CD4-positive, alpha-beta T cell (primary cell): ENCODE measurements around the gene AGER. TPM values are rescaled to one million over a fixed set of nuclear protein-coding genes. Genes with fewer than 3 reads are reported as not detected.
A peak's percentile ranks its signal among the peaks of the same experiment; 100 is the strongest.

Experiments
- ATAC-seq: fragments of 200-7000 bp; cut with Tn5 transposase; one replicate; pipeline ENCODE4 v1.10.0; 2022; ENCODE audit warnings: mild to moderate bottlenecking; ENCODE audit not compliant: poor library complexity
- CTCF ChIA-PET: fragments of 350-600 bp; sonication (Branson Sonifier 250); formaldehyde crosslinking; loops from one replicate; lab custom pipeline; 2021; ENCODE audit warnings: antibody characterized with exemption, inconsistent platforms; lab: Charles Lee
- POLR2A ChIA-PET: fragments of 350-600 bp; sonication (Branson Sonifier 250); formaldehyde crosslinking; loops from one replicate; lab custom pipeline; 2021; ENCODE audit warnings: antibody characterized with exemption, inconsistent platforms; lab: Charles Lee
- DNase-seq, 14 experiments: peaks; one replicate each; pipeline ENCODE4 v3.0.0-alpha.2; 2013 to 2020; ENCODE audit warnings: mixed read lengths in 2 of 14
- H3K27ac ChIP-seq, 2 donors: one replicate each; pipeline versions ENCODE4 v1.5.1 to v1.7.0; 2013; ENCODE audit warnings: low read length in 2 of 2, low read depth in 1 of 2, mild to moderate bottlenecking in 1 of 2
- H3K27me3 ChIP-seq, 2 experiments: 1 replicate in 1 of 2; 2 replicates in 1 of 2; pipeline versions ENCODE4 v1.6.1 to v1.7.0; 2013; ENCODE audit warnings: low read length in 2 of 2, control low read depth in 1 of 2, mild to moderate bottlenecking in 1 of 2, moderate library complexity in 1 of 2; ENCODE audit not compliant: insufficient read depth in 2 of 2, control insufficient read depth in 1 of 2
- H3K36me3 ChIP-seq: one replicate; pipeline ENCODE4 v1.6.1; 2013; ENCODE audit warnings: low read length, control low read depth; ENCODE audit not compliant: insufficient read depth
- H3K4me1 ChIP-seq: one replicate; pipeline ENCODE4 v1.6.1; 2013; ENCODE audit warnings: low read length, control low read depth; ENCODE audit not compliant: insufficient read depth
- H3K4me3 ChIP-seq: one replicate; pipeline ENCODE4 v1.5.1; 2013; ENCODE audit warnings: mild to moderate bottlenecking, low read length, moderate library complexity
- H3K9me3 ChIP-seq, 2 experiments: 1 replicate in 1 of 2; 2 replicates in 1 of 2; pipeline versions ENCODE4 v1.6.1 to v1.7.0; 2013; ENCODE audit warnings: low read length in 2 of 2, mild to moderate bottlenecking in 2 of 2, control low read depth in 1 of 2, moderate library complexity in 1 of 2; ENCODE audit not compliant: control insufficient read depth in 1 of 2, insufficient read depth in 1 of 2
- H3K27ac Mint-ChIP-seq: one replicate; pipeline ENCODE4 v1.8.0; 2020; ENCODE audit warnings: mixed read lengths
- H3K27me3 Mint-ChIP-seq: one replicate; pipeline ENCODE4 v1.8.0; 2021; ENCODE audit warnings: mixed read lengths
- H3K36me3 Mint-ChIP-seq: one replicate; pipeline ENCODE4 v1.8.0; 2021; ENCODE audit warnings: low read depth, mixed read lengths
- H3K4me1 Mint-ChIP-seq: one replicate; pipeline ENCODE4 v1.8.0; 2021; ENCODE audit warnings: low read depth, mixed read lengths
- H3K4me3 Mint-ChIP-seq: one replicate; pipeline ENCODE4 v1.8.0; 2020; ENCODE audit warnings: mild to moderate bottlenecking, mixed read lengths
- H3K9me3 Mint-ChIP-seq: one replicate; pipeline ENCODE4 v1.8.0; 2020; ENCODE audit warnings: mixed read lengths
- CTCF ChIP-seq: fragments of 200-600 bp; IDR thresholded peaks from one replicate; pipeline ENCODE4 v1.8.0; 2022; ENCODE audit warnings: antibody characterized with exemption, mild to moderate bottlenecking
- intact Hi-C, 2 experiments: fragments of 100-400 bp; cut with DNase I in 1 of 2; cut with micrococcal nuclease in 1 of 2; formaldehyde crosslinking; loops; one replicate each; pipeline versions ENCODE4 v1.15.1 to v1.9.0; 2023 to 2025; cut with DNase I, micrococcal nuclease
- total RNA-seq, 174 experiments: library from RNA in 2 of 174; stranded (reverse) in 2 of 174; gene quantifications; one replicate each; pipeline ENCODE4 v1.2.3 and lab custom pipeline; 2021 to 2026

AGER gene
- total RNA-seq, 2 experiments from 2014 or later = 23.5 to 27.0 TPM

GRCh38 chr6:32175711-32176475, 8.2 kb downstream of the AGER start, which contains the start of gene AGPAT1:
TSS of gene AGPAT1 (minus strand) at chr6:32176084. CDS start at chr6:32171496, 4,588 bp downstream.
- H3K4me3 ChIP-seq = peak within 1 kb of the TSS; percentile 91
- H3K4me1 ChIP-seq = peaks cover 66% of the 10 kb centered on the region
- TF ChIP-seq CTCF = no peak
- H3K36me3 Mint-ChIP-seq = peaks cover 37% of the 10 kb centered on the region
- peak; percentile 41 for ATAC-seq
- POLR2A ChIA-PET = interaction anchor here (1.2 to 8.1 kb wide), 4 partner anchors 17 to 796 kb away, joined by 3 to 242 read pairs (median 30); partner anchors contain the start of genes ATF6B, FKBPL, GPSM3 and PBX2
- H3K4me1 Mint-ChIP-seq = peaks cover 78% of the 10 kb centered on the region
- H3K36me3 ChIP-seq = peaks cover 9% of the 10 kb centered on the region
- CTCF ChIA-PET = interaction anchor here (2.8 kb wide), 1 partner anchor 20 kb away, joined by 14 read pairs; no protein-coding TSS in a partner anchor
- H3K4me3 Mint-ChIP-seq = peak within 1 kb of the TSS; percentile 91
- H3K27ac Mint-ChIP-seq = peak within 1 kb of the TSS; percentile 85
- no peaks in the 10 kb centered on the region for H3K27me3 ChIP-seq
- no peaks in the 10 kb centered on the region for H3K27me3 Mint-ChIP-seq
- intact Hi-C loops = loop anchor here (1.0 to 10.0 kb wide), 4 partner anchors 15 to 219 kb away; partner anchors contain the start of genes DXO (in 1 of the 2), NELFE (in 1 of the 2) and SKIC2 (in 1 of the 2)
- peak within 1 kb of the TSS; percentile 93 to 98 for H3K27ac ChIP-seq
- H3K9me3 Mint-ChIP-seq = no peaks in the 10 kb centered on the region
- H3K9me3 ChIP-seq = no peaks in the 10 kb centered on the region
- peak; percentile 93 to 98 (median 97) for DNase-seq

- CTCF ChIA-PET = no interaction called here
- Mint-ChIP-seq H3K4me1 (peaks cover 77% of the 10 kb centered on the region), H3K27me3 (no peaks in the 10 kb centered on the region), H3K4me3 (peak overlapping the region; percentile 91), H3K36me3 (peaks cover 37% of the 10 kb centered on the region), H3K9me3 (no peaks in the 10 kb centered on the region), H3K27ac (peak overlapping the region; percentile 85)
- no peaks in the 10 kb centered on the region for H3K9me3 ChIP-seq
- H3K27me3 ChIP-seq = no peaks in the 10 kb centered on the region
- no peak for TF ChIP-seq CTCF
- peak overlapping the region; percentile 91 for H3K4me3 ChIP-seq
- H3K36me3 ChIP-seq = peaks cover 8% of the 10 kb centered on the region
- POLR2A ChIA-PET = interaction anchor here (8.1 kb wide), 1 partner anchor 17 kb away, joined by 242 read pairs; the partner anchor contains the start of genes GPSM3 and PBX2
- H3K27ac ChIP-seq = peak overlapping the region; percentile 56 to 93
- DNase-seq (no peak), ATAC-seq (no peak)
- intact Hi-C loops = loop anchor here (5.0 to 10.0 kb wide), 2 partner anchors 201 to 218 kb away; partner anchors contain the start of genes DXO (in 1 of the 2), NELFE (in 1 of the 2) and SKIC2 (in 1 of the 2)
- H3K4me1 ChIP-seq = peaks cover 63% of the 10 kb centered on the region
Observed at GRCh38 chr6:32175322-32175710, 8.7 kb downstream of the AGER start.

- Histone ChIP-seq H3K27ac (no peak overlapping the region), H3K9me3 (no peaks in the 10 kb centered on the region), H3K4me1 (peaks cover 56% of the 10 kb centered on the region), H3K27me3 (no peaks in the 10 kb centered on the region), H3K36me3 (peaks cover 13% of the 10 kb centered on the region), H3K4me3 (no peak overlapping the region)
- no peaks in the 10 kb centered on the region for H3K27me3 Mint-ChIP-seq
- ChIA-PET CTCF (no interaction called here), POLR2A (no interaction called here)
- no peaks in the 10 kb centered on the region for H3K9me3 Mint-ChIP-seq
- H3K27ac Mint-ChIP-seq = peak overlapping the region; percentile 18
- peaks cover 40% of the 10 kb centered on the region for H3K36me3 Mint-ChIP-seq
- H3K4me3 Mint-ChIP-seq = peak overlapping the region; percentile 91
- no peak for TF ChIP-seq CTCF
- no peak for DNase-seq
- peaks cover 79% of the 10 kb centered on the region for H3K4me1 Mint-ChIP-seq
- intact Hi-C loops = loop anchor here in 1 of 2 experiments (10.0 kb wide), 1 partner anchor 200 kb away; the partner anchor contains the start of gene DXO
- ATAC-seq = no peak
Observed at GRCh38 chr6:32174416-32174815, 9.6 kb downstream of the AGER start.
